ENCODE data around the gene CASZ1. TPM values are rescaled to one million over a fixed set of nuclear protein-coding genes. Genes with fewer than 3 reads are reported as not detected.

The CASZ1 gene
- total RNA-seq, 4 donors from 2014 or later = 106 to 229 (median 160) TPM

DNA sequence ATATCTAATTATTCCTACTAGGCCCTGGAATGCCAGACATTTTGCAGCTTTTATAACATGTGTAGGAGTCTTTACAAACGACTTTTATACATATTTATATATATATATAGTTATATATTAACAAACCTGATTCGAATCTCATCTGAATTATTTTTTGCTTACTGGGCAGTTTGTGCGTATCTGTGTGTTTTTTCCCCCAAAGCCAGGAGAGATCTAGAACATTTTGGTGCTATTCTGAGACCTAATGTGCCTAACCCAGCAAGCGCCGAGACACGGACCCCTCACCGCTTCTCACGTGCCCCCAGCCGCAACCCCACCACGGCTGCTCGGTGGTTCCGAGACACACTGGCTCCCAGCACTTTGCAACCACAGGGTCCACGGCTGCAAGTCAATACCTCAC lies 54.8 kb downstream of the CASZ1 start:
- peaks cover 34% of the 10 kb centered on the region for H3K4me1 ChIP-seq
- no peak for DNase-seq (ENCODE audit: low spot score in 2 of 2)
- peaks cover 4% of the 10 kb centered on the region for H3K27me3 ChIP-seq
- WGBS = 81% methylated on average over 13 of the region's 13 CpGs
- H3K4me3 ChIP-seq = no peak overlapping the region
- no peaks in the 10 kb centered on the region for H3K36me3 ChIP-seq
- no peak overlapping the region for H3K27ac ChIP-seq
- H3K9me3 ChIP-seq = no peaks in the 10 kb centered on the region
- TF ChIP-seq, protein P1, sequence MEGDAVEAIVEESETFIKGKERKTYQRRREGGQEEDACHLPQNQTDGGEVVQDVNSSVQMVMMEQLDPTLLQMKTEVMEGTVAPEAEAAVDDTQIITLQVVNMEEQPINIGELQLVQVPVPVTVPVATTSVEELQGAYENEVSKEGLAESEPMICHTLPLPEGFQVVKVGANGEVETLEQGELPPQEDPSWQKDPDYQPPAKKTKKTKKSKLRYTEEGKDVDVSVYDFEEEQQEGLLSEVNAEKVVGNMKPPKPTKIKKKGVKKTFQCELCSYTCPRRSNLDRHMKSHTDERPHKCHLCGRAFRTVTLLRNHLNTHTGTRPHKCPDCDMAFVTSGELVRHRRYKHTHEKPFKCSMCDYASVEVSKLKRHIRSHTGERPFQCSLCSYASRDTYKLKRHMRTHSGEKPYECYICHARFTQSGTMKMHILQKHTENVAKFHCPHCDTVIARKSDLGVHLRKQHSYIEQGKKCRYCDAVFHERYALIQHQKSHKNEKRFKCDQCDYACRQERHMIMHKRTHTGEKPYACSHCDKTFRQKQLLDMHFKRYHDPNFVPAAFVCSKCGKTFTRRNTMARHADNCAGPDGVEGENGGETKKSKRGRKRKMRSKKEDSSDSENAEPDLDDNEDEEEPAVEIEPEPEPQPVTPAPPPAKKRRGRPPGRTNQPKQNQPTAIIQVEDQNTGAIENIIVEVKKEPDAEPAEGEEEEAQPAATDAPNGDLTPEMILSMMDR (IDR thresholded peaks at IDR 0.05) = no peak
- TF ChIP-seq EP300 (IDR thresholded peaks at IDR 0.05) (no peak), POLR2AphosphoS5 (IDR thresholded peaks at IDR 0.05) (no peak), POLR2A (IDR thresholded peaks at IDR 0.05) (no peak)

GRCh38 chr1:10740123-10740522 lies 56.3 kb downstream of the CASZ1 start:
- H3K27me3 ChIP-seq = peaks cover 5% of the 10 kb centered on the region
- H3K27ac ChIP-seq = no peak overlapping the region
- TF ChIP-seq, protein P1 (IDR thresholded peaks at IDR 0.05) = no peak
- TF ChIP-seq EP300 (IDR thresholded peaks at IDR 0.05) (no peak), POLR2A (IDR thresholded peaks at IDR 0.05) (no peak), POLR2AphosphoS5 (IDR thresholded peaks at IDR 0.05) (no peak)
- H3K4me1 ChIP-seq = peaks cover 39% of the 10 kb centered on the region
- H3K36me3 ChIP-seq = no peaks in the 10 kb centered on the region
- WGBS = 80% methylated on average over 5 of the region's 6 CpGs
- H3K4me3 ChIP-seq = no peak overlapping the region
- no peaks in the 10 kb centered on the region for H3K9me3 ChIP-seq
- no peak for DNase-seq (ENCODE audit: low spot score in 2 of 2)

DNA sequence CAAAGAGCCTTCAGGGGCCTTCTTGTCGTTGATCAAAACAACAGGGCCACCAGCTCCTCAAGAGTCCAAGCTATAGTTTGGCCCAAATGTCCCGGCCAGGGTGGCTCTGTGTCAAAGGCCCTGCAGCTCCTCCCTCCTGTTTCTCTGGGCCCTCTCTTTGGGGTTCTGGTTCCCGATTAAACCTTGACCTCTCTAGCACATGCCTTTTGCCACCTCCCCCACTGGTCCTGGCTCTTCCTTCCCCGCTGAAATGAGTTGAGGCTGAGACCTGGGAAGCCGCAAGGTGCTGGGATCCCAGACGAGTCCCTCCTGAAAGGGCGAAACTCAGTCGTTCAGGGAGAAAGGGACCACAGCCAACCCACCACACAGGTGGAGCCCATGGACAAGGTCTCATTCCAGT lies 56.9 kb downstream of the CASZ1 start:
- H3K4me1 ChIP-seq = peaks cover 43% of the 10 kb centered on the region
- 81% methylated on average over 7 of the region's 8 CpGs for WGBS
- no peak for TF ChIP-seq EP300 (IDR thresholded peaks at IDR 0.05)
- no peak for TF ChIP-seq POLR2AphosphoS5 (IDR thresholded peaks at IDR 0.05)
- TF ChIP-seq POLR2A (IDR thresholded peaks at IDR 0.05) = no peak
- TF ChIP-seq, protein P1 (IDR thresholded peaks at IDR 0.05) = no peak
- H3K9me3 ChIP-seq = no peaks in the 10 kb centered on the region
- H3K27me3 ChIP-seq = peaks cover 11% of the 10 kb centered on the region
- no peak overlapping the region for H3K27ac ChIP-seq
- no peak overlapping the region for H3K4me3 ChIP-seq
- no peaks in the 10 kb centered on the region for H3K36me3 ChIP-seq
- DNase-seq (ENCODE audit: low spot score in 2 of 2) = no peak

- Histone ChIP-seq H3K27ac (peak overlapping the region; percentile 58), H3K27me3 (peaks cover 11% of the 10 kb centered on the region), H3K9me3 (no peaks in the 10 kb centered on the region), H3K4me1 (peaks cover 47% of the 10 kb centered on the region), H3K4me3 (no peak overlapping the region), H3K36me3 (no peaks in the 10 kb centered on the region)
- no peak for TF ChIP-seq POLR2A (IDR thresholded peaks at IDR 0.05)
- TF ChIP-seq, protein P1 (IDR thresholded peaks at IDR 0.05) = no peak
- no peak for TF ChIP-seq EP300 (IDR thresholded peaks at IDR 0.05)
- no peak for TF ChIP-seq POLR2AphosphoS5 (IDR thresholded peaks at IDR 0.05)
- no peak for DNase-seq (ENCODE audit: low spot score in 2 of 2)
- 64% methylated on average over 18 of the region's 21 CpGs for WGBS
Measured at GRCh38 chr1:10738061-10739058, 58.1 kb downstream of the CASZ1 start.

DNA sequence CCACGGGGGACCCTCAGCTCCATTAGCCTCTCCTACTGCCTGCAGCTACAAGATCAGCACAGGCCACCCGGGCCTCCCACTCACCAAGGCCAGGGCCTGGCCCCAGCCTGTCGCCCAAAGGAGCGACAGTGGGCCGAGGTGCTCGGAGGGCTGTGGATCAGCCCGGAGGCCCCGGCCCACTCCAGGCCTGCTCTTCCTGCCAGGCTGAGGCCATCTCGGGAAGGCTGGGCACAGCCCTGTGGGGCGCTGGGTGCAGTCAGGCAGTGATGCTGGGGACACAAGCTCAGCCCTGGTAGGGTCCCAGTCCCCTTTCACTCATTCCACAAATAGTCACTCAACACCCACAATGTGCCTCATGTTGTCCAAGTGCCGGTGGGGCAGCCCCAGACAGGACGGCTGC lies 58.8 kb downstream of the CASZ1 start:
- TF ChIP-seq, protein P1 (IDR thresholded peaks at IDR 0.05) = no peak
- Histone ChIP-seq H3K4me1 (peaks cover 48% of the 10 kb centered on the region), H3K36me3 (no peaks in the 10 kb centered on the region), H3K27me3 (peaks cover 16% of the 10 kb centered on the region), H3K27ac (peak overlapping the region; percentile 58), H3K4me3 (no peak overlapping the region), H3K9me3 (no peaks in the 10 kb centered on the region)
- WGBS = 88% methylated on average over 8 of the region's 12 CpGs
- DNase-seq (ENCODE audit: low spot score in 2 of 2) = no peak
